SK-N-SH treated with all-trans-retinoic acid at 6 μM for 48 hours (cell line): ENCODE data around the gene CHST11.

ENCODE experiments used
- ATAC-seq: fragments of 200-7000 bp; cut with Tn5 transposase; 3 replicates; pipeline ENCODE4 v1.9.1; 2020; ENCODE audit warnings: mild to moderate bottlenecking, moderate library complexity
- ARNTL ChIP-seq: fragments of 450-650 bp; formaldehyde crosslinking; IDR thresholded peaks from 2 replicates; pipeline ENCODE4 v1.5.0; 2020; ENCODE audit warnings: low read depth, mild to moderate bottlenecking, moderate library complexity, borderline replicate concordance
- BACH2 ChIP-seq: fragments of 250-450 bp; sonication (Bioruptor Pico); IDR thresholded peaks from 2 replicates; pipeline ENCODE4 v1.9.0; 2021; ENCODE audit warnings: mild to moderate bottlenecking, borderline replicate concordance
- CREB5 ChIP-seq: fragments of 250-450 bp; sonication (Bioruptor Pico); IDR thresholded peaks from 2 replicates; pipeline ENCODE4 v1.5.1; 2020; ENCODE audit warnings: low read depth, mild to moderate bottlenecking, moderate library complexity
- CSDC2 ChIP-seq: fragments of 250-450 bp; sonication (Bioruptor Pico); IDR thresholded peaks from 2 replicates; pipeline ENCODE4 v1.5.0; 2020; ENCODE audit warnings: mild to moderate bottlenecking, moderate library complexity
- ESRRG ChIP-seq: fragments of 250-450 bp; sonication (Bioruptor Pico); IDR thresholded peaks from 2 replicates; pipeline ENCODE4 v1.6.1; 2021; ENCODE audit warnings: mild to moderate bottlenecking
- GLIS3 ChIP-seq: fragments of 250-450 bp; sonication (Bioruptor Pico); IDR thresholded peaks from 2 replicates; pipeline ENCODE4 v1.5.0; 2020; ENCODE audit warnings: mild to moderate bottlenecking, moderate library complexity
- ISL1 ChIP-seq: fragments of 250-450 bp; sonication (Bioruptor Pico); IDR thresholded peaks from 2 replicates; pipeline ENCODE4 v2.1.2; 2022; ENCODE audit warnings: mild to moderate bottlenecking, moderate library complexity
- OSR1 ChIP-seq: fragments of 250-450 bp; sonication (Bioruptor Pico); IDR thresholded peaks from 2 replicates; pipeline ENCODE4 v1.8.0; 2022; ENCODE audit warnings: moderate library complexity, mild to moderate bottlenecking, inconsistent platforms
- POU6F1 ChIP-seq: fragments of 250-450 bp; sonication (Bioruptor Pico); IDR thresholded peaks from 2 replicates; pipeline ENCODE4 v1.8.0; 2021; ENCODE audit warnings: low read depth, mild to moderate bottlenecking, moderate library complexity, borderline replicate concordance
- PPARA ChIP-seq: fragments of 250-450 bp; sonication (Bioruptor Pico); IDR thresholded peaks from 2 replicates; pipeline ENCODE4 v1.5.0; 2020; ENCODE audit warnings: mild to moderate bottlenecking, borderline replicate concordance
- RARB ChIP-seq: fragments of 250-450 bp; sonication (Bioruptor Pico); IDR thresholded peaks from 2 replicates; pipeline ENCODE4 v1.8.0; 2021; ENCODE audit warnings: mild to moderate bottlenecking, moderate library complexity
- SNAI2 ChIP-seq: fragments of 250-450 bp; sonication (Bioruptor Pico); IDR thresholded peaks from 2 replicates; pipeline ENCODE4 v1.5.0; 2020; ENCODE audit warnings: mild to moderate bottlenecking, moderate library complexity
- TCF4 ChIP-seq: fragments of 250-450 bp; sonication (Bioruptor Pico); IDR thresholded peaks from 2 replicates; pipeline ENCODE4 v1.8.0; 2021; ENCODE audit warnings: mild to moderate bottlenecking, moderate library complexity, borderline replicate concordance
- TOX ChIP-seq: fragments of 250-450 bp; sonication (Bioruptor Pico); IDR thresholded peaks from 2 replicates; pipeline ENCODE4 v1.8.0; 2021; ENCODE audit warnings: mild to moderate bottlenecking, moderate library complexity, borderline replicate concordance
- ZC3H10 ChIP-seq: fragments of 250-450 bp; sonication (Bioruptor Pico); IDR thresholded peaks from 2 replicates; pipeline ENCODE4 v1.5.1; 2021; ENCODE audit warnings: mild to moderate bottlenecking, moderate library complexity
- ZFP3 ChIP-seq: fragments of 250-450 bp; sonication (Bioruptor Pico); IDR thresholded peaks from 2 replicates; pipeline ENCODE4 v1.5.0; 2020; ENCODE audit warnings: mild to moderate bottlenecking, moderate library complexity
- ZFP30 ChIP-seq: fragments of 450-650 bp; formaldehyde crosslinking; IDR thresholded peaks from 2 replicates; pipeline ENCODE4 v1.5.0; 2022; ENCODE audit warnings: mild to moderate bottlenecking, moderate library complexity
- ZNF565 ChIP-seq: fragments of 450-650 bp; formaldehyde crosslinking; conservative IDR thresholded peaks from 2 replicates; pipeline ENCODE4 v1.5.0; 2020; ENCODE audit warnings: low read depth, mild to moderate bottlenecking, moderate library complexity
- ZNF70 ChIP-seq: fragments of 450-650 bp; formaldehyde crosslinking; IDR thresholded peaks from 2 replicates; pipeline ENCODE4 v1.5.0; 2020; ENCODE audit warnings: mild to moderate bottlenecking, moderate library complexity
- ZNF8 ChIP-seq: fragments of 450-650 bp; formaldehyde crosslinking; IDR thresholded peaks from 2 replicates; pipeline ENCODE4 v1.5.0; 2020; ENCODE audit warnings: mild to moderate bottlenecking, moderate library complexity
- TF ChIP-seq, protein P1 (sequence below): fragments of 250-450 bp; sonication (Bioruptor Pico); IDR thresholded peaks from 2 replicates; pipeline ENCODE4 v1.5.0; 2020; ENCODE audit warnings: mild to moderate bottlenecking, moderate library complexity

The CHST11 gene

DNA sequence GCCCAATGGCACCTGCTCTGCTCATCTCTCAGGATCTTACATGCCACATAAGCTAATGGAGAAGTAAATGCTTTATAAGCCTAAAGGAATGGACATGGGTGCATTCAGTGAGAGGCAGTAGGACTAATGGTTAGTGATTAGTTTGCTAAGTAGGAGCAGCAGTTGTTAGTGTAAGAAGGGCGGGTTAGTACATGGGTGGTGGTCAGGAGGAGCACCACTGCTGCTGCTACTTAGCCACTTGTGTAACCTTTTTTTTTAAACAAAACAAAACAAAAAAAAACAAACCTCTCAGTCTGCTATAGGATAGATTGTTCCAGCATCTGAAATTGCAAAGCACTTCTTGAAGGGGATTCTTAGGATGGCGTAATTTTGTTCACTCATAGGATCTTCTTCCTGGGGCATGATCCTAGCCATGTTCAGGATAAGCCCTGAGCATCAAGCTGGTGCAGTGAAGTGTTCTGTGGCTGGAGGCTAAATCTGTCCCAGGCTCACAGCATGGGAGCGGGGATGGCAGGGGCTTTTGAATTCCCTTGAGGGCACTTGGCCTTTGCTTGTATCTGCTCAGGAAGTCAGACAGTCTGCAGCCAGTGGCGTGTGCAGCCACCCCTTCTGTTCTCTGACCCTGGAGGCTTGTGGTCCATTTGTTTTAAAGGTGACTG, 63.6 kb downstream of the CHST11 start:
- TF ChIP-seq CREB5 (no peak), ZFP30 (no peak), ESRRG (CRISPR knock-in tag) (no peak), RARB (CRISPR knock-in tag) (no peak), TOX (CRISPR knock-in tag) (no peak), CSDC2 (CRISPR knock-in tag) (no peak)
- ATAC-seq: no peak

DNA sequence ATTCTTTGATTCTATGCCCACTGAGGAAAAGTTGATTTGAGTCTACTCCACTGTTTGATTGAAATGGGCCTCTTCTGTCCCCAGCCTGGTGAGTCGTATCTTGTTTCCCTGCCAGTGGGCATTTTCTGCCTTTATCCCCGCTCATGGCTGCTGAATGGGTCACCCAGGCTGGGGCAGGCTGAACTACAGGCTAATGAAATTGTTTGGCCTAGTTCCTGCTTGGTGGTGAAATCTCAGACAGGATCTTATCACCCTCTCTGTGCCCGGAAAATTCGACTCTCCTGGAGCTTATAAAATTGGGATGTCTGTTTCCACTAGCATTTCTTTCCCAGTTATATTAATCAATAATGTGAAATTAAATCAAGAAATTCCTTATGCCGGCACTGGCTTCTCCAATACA, 65.0 kb downstream of the CHST11 start:
- TF ChIP-seq PPARA (CRISPR knock-in tag): no peak
- no peak for TF ChIP-seq CSDC2 (CRISPR knock-in tag)
- no peak for TF ChIP-seq ARNTL (CRISPR knock-in tag)
- no peak for TF ChIP-seq ZNF70
- TF ChIP-seq ZFP3: no peak
- no peak for TF ChIP-seq TCF4
- TF ChIP-seq GLIS3: no peak
- TF ChIP-seq ZNF8: no peak
- TF ChIP-seq CREB5: no peak
- no peak for TF ChIP-seq SNAI2 (CRISPR knock-in tag)
- TF ChIP-seq, protein P1, sequence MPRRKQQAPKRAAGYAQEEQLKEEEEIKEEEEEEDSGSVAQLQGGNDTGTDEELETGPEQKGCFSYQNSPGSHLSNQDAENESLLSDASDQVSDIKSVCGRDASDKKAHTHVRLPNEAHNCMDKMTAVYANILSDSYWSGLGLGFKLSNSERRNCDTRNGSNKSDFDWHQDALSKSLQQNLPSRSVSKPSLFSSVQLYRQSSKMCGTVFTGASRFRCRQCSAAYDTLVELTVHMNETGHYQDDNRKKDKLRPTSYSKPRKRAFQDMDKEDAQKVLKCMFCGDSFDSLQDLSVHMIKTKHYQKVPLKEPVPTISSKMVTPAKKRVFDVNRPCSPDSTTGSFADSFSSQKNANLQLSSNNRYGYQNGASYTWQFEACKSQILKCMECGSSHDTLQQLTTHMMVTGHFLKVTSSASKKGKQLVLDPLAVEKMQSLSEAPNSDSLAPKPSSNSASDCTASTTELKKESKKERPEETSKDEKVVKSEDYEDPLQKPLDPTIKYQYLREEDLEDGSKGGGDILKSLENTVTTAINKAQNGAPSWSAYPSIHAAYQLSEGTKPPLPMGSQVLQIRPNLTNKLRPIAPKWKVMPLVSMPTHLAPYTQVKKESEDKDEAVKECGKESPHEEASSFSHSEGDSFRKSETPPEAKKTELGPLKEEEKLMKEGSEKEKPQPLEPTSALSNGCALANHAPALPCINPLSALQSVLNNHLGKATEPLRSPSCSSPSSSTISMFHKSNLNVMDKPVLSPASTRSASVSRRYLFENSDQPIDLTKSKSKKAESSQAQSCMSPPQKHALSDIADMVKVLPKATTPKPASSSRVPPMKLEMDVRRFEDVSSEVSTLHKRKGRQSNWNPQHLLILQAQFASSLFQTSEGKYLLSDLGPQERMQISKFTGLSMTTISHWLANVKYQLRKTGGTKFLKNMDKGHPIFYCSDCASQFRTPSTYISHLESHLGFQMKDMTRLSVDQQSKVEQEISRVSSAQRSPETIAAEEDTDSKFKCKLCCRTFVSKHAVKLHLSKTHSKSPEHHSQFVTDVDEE (CRISPR knock-in tag): no peak
- TF ChIP-seq OSR1 (CRISPR knock-in tag): no peak
- TF ChIP-seq POU6F1 (CRISPR knock-in tag): no peak
- no peak for TF ChIP-seq RARB (CRISPR knock-in tag)
- peak; percentile 52 for ATAC-seq

- ATAC-seq: no peak
- TF ChIP-seq ZC3H10: no peak
- TF ChIP-seq BACH2 (CRISPR knock-in tag): no peak
- no peak for TF ChIP-seq SNAI2 (CRISPR knock-in tag)
- no peak for TF ChIP-seq ISL1 (CRISPR knock-in tag)
- TF ChIP-seq ZNF565 (CRISPR knock-in tag): no peak
- no peak for TF ChIP-seq ESRRG (CRISPR knock-in tag)
- TF ChIP-seq POU6F1 (CRISPR knock-in tag): no peak
These were observed 66.4 kb downstream of the CHST11 start for GRCh38 chr12:104522985-104523722.
